ENCODE data around the gene DROSHA.

Gene DROSHA

DNA sequence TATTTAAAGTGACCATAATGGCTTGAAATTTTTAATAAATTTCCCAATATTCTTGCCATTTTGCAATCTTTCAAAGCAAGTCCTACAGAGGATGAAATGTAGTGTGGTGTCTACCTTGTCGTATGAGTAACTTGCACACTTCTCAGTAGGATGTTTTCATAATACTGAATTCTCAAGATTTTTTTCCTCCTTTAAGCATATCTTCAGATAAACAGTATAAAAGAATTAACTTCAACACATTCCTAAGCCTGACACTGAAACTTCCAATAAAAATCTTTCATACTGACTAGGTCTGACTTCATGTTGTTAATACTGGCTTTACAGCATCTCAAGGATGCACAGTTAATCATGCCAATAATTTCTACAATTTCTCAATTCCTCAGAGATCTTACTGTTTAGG, 62.0 kb downstream of the DROSHA start:
- no peak for DNase-seq (ENCODE audit: low spot score)

DNA sequence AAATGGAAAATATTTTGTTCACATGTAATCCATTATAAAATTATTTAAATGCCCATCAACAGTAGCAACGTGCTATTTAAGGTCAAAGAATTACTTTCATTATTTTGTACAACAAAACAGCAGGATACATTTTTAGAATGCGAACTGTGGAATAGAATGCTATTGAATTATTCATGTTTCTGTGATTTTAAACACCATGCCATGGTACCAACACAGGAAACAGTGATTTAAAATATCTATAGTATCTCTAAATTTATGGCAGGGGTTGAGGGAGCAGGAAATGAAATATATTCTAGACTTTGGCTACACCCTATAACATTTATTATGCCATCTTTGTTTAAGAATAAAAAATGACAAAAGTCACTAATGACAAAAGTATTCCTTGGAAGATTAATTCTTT, 62.4 kb downstream of the DROSHA start:
- no peak for DNase-seq (ENCODE audit: low spot score)

DNA sequence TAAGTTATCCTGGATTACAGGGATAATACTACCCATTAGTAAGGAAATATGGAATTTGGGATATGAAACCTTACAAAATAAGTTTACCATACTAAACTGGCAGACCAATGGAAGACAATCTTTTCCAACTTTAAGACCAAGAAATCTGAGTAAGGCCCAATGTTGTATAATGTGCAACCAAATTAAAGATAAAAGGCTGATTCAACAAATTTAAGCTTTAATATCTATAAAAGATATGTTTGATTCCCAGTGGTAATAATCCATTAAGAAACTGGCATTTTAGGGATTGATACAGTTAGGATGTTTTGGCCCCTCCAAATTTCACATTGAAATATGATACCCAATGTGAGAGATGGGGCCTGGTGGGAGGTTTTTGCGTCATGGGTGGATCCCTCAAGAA, 66.6 kb downstream of the DROSHA start:
- no peak for DNase-seq (ENCODE audit: low spot score)

DNA sequence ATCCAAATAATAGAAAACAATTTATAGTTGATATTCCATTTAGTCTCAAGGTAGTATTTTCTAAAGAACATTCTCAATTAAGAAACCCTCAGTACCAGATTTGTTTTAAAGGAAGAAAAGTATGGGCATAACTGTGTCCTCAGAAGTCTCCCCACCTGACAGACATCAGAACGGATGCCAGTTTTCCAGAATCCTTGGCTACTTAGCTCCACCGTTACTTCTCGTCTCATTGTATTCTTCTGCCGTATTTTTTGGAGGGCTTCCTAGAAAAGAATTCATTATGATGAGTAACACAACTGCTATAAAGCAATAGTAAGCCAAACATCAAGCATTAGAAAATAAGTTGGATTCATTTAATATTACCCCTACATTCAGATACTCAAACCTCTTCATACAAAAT, 67.8 kb downstream of the DROSHA start:
- no peak for DNase-seq (ENCODE audit: low spot score)

DNA sequence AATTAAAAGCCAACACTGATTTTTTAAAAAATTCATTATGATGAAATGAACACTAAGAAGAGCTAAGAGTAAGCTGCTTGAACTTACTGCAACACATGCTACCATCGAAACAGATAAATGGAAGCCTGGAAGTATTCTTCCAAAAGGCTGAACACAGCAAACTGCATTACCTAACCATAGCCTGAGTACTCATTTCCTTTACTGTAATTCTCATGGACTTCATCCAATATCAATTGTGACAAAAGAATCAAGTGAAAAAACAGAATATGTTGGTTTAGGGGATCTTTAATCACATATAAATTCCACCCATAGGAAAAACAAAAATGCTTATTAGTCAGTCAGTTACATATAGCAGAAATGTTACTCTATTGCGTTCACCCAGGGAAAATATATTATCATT, 68.5 kb downstream of the DROSHA start:
- no peak for DNase-seq (ENCODE audit: low spot score)

DNA sequence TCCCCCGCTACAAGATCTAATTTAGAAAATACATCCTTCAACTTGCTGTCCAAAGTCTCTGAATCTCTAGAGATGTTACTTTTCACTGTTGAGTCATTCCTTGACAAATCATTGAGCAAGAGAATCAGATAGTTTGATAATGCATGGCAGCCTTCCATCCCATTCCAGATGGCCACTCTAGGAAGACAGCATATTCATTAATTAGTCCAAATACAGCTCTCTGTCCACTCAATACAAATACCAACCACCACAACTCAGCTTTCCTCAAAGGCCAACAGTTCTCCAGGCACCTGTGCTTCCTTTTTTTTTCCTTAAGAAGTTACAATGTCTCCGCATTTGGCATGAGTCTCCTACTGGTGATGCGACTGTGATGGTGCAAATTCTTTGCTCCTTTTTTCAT, 72.3 kb downstream of the DROSHA start:
- no peak for DNase-seq (ENCODE audit: low spot score)

DNA sequence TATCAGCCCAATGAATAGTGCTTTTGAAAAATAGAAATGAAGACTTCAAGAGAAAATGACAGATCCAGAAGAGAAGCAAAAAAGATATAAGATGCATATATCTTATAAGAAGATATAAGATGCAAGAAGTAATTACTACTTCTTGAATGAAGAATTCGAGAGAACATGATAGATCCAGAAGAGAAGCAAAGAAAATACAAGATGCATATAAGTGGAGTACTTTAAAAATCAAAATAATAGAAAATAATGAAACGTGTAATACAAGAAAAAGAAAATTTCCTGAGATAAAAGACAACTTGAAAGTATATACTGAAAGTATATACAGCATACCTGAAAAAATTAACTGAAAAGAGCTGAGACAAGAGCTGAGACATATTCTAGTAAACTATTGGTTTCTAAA, 76.7 kb downstream of the DROSHA start:
- DNase-seq (ENCODE audit: low spot score), result no peak

DNA sequence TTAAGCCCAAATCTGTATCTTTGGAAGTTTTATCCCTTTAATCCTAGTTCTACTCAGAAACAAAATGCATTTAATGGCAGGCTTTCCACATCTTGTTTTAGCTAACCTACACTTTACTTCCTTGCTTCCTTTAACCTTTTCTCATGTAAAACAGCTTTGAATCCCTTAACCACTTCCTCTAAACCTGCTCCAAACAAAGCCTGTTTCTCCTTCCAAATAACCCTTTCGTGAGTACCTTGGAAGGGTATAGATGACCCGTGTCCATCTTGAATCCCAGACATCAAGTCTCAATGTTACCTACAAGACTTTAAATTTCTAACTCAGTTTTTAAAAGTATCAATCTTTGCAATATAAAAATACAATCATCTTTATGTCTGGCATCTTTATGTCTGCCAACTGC, 78.4 kb downstream of the DROSHA start:
- no peak for DNase-seq (ENCODE audit: low spot score)

DNA sequence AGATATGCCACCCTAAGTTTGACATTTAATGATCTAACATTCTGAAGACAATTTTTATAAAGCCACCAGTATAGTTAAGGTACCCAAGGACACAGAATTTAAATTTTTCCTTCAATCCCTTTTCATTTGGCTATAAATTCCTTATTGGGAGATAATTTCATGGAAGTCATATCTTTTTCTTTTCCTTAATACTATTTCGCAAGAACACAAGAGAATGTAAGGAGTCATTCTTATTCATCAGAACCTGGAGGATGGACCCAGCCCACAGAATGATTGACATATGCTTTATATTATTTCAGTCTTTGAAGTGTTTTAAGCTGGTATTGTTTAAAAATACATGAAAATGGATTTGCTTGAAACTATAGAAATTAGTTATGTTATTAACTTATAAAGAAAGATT, 79.6 kb downstream of the DROSHA start:
- no peak for DNase-seq (ENCODE audit: low spot score)

DNA sequence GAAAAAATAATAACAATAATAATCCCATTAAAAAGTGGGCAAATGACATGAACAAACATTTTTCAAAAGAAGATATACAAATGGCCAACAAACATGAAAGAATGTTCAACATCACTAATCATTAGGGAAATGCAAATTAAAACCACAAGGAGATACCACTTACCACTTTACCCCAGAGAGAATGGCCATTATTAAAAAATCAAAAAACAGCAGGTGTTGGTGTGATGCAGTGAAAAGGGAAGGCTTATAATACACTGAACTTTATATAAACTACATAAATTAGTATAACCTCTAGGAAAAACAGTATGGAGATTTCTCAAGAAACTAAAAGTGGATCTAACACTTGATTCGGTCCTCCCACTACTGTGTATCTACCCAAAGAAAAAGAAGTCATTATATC, 81.9 kb downstream of the DROSHA start:
- DNase-seq (ENCODE audit: low spot score), result no peak

DNA sequence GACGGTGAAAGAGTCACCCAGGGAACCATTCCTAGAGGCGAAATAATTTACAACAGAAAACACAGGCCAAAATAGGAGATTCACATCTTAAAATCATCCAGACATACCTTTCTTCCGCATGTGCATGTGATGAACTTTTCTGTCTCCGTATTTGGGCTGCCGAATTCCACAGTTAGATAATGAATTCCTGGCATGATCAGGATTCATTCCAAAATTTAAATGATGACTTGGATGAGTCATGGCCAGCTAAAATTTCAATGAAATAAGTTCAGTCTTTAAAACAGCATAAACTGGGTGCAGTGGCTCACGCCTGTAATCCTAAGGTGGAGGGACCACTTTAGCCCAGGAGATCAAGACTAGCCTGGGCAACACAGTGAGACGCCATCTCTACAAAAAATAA, 82.7 kb downstream of the DROSHA start:
- no peak for DNase-seq (ENCODE audit: low spot score)

DNA sequence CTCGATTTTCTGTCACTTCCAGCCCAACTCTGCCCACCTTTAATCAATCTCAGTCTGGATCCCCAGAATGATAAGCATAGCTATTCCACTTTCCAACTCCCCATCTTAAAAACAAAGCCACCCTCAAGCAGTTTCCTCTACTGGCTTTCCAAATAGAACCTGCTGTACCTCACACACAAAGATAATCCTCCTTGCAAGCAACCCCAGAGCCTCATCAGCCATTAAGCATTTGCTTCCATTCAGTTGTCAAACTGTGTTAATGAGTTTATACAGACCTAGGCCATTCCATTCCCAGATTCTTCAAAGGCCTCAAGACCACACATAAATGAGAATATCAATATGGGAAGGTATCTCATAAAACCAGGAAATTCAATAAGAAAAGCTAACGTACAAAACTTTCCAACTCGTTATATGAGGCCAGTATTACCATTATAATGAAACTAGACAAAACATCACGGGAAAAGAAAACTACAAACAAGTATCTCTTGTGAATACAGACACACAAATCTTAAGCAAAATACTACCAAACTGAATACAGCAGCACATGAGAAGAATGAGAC, 86.8 kb downstream of the DROSHA start:
- DNase-seq (ENCODE audit: low spot score), result no peak

DNA sequence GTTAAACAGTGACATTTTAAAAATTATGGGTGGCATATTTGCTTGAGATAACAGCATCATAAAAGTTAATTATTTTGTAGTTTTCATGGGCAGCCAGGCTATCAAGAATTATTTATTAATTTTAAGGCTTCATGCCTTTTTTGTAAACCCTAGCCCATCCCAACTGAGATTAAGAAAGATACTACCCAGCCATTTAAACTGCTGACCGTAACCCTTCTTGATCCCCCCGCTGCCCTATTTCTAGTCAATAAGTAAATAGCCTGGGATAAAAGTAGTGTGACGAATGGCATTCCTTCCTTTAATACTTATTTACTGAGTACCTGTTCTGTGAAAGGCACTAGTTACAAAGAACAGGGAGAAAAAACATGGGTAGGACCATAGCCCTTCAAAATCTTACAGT, 88.3 kb downstream of the DROSHA start:
- no peak for DNase-seq (ENCODE audit: low spot score)

DNA sequence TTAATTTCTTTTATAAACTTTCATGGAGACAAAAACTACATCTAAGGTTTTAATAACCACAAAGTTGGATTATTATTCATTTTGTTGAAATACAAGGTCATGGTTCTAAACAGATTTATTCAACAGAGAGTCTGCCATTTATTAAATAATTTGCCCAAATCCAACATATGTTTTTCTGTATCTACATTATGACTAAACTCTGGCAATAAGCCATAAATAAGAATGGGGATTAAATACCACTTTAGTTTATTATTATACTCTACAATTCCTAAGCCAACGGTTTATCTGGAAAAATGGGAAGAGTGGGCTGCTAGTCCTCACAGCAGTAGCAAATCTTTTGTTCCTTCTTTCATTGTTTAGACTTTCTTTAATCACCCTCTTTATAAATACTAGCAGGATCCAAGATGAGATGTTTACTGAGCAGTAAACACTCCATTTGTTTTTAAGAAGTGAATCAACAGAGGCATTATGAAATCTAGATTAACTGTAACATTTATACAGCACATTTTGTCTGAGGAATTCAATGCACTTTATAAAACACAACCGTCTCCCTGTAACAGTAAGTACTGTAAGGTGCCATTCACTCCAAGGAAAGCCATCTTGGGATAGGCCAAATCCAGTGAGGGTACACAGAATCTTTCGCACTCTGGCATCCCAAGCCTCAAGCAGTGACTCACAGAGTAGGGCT, 89.7 kb downstream of the DROSHA start:
- DNase-seq (ENCODE audit: low spot score), result no peak

DNA sequence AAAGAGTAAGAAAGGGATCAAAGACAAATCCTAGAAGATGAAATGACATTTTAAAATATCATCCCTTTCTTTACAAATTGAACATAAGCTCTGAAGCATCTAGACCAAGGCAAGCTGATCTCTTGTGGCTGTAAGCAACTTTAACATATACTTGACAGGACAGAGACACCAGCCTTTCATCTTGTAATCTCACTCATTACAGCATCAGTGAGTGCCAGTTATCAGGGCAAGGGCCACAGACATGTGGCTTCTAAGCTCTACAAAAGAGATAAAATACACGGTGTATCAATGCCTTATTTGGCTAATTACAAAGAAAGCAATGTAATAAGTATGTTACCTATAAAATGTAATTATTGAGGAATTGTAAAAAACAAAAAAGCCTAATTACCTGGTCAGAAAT, 95.0 kb downstream of the DROSHA start:
- no peak for DNase-seq (ENCODE audit: low spot score)

DNA sequence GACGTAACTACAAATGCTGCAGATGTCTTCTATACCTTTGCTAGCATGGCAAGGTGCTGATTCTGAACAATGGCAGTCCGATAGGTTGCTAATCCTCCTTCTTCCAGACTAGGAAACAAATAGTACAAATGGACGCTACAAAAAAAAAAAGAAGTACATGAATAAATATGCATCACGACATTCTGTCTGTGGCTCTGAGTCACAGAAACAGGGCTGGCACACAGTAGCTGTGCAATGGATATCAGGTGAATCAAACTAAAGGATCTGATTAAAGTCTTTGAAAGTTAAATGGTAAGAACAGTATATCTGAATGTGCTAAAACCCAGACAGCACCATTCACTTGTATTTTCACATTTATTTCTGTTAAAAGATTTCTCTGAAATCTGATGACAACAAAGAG, 96.2 kb downstream of the DROSHA start:
- no peak for DNase-seq (ENCODE audit: low spot score)

DNA sequence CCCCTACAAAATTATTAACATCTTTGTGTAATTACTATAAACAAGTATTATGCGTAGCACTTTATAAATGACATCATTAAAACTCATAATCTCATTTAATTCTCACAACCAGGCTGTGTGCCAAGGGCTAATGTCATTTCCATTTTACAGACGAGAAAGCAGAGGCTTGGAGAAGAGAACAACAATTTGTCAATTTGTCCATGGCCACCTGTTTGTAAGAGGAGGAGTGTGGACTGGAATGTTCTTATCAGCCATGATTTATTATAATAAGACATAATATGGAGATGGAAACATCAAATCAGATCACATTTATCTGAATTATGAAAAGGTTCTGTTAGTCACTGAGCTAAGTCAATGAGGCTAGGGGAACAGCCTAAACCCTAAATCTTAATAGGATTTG, 97.0 kb downstream of the DROSHA start:
- no peak for DNase-seq (ENCODE audit: low spot score)

DNA sequence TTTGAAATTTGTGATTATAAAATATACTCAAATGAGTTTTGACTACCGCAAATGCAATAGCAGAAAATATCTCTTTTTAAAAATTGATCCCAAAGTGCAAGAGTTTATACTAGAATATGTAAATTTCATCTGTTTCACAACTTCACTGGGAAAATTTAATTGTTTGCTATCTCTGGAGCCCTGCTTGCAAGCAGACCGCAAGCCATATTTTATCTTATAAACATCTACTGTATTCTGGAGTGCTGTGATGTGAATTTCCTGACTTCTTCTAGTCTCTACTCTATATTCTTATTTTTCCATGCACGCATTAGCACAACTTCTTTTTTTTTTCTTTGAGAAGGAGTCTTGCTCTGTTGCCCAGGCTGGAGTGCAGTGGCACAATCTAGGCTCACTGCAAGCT, 98.7 kb downstream of the DROSHA start:
- no peak for DNase-seq (ENCODE audit: low spot score)

DNA sequence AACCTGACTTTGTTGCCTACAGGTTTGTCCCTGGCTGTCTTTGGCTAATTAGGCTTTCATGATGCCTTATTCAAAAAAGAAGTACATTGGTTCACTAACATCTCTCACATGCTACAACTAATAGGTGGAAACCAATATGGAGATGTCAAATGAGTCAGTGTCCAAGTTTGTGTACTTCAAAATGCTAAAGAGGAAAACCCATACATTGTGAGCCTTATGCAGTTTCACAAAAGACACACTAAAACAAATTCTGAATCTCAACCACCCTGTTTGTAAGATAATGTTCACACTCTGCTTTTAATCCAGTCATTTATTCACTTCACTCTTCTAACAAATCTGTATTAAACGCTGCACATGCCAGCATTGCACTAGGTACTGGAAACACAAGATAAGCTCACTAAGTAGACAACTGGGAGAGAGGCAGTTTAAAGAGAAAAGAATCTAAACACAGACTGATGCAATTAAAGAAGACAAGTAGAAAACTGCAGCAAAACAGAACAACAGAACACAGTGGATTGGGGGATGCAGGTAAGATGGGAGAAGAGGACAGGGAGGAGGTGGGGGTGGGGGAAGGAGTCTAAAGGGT, 104.1 kb downstream of the DROSHA start:
- no peak for DNase-seq (ENCODE audit: low spot score)

DNA sequence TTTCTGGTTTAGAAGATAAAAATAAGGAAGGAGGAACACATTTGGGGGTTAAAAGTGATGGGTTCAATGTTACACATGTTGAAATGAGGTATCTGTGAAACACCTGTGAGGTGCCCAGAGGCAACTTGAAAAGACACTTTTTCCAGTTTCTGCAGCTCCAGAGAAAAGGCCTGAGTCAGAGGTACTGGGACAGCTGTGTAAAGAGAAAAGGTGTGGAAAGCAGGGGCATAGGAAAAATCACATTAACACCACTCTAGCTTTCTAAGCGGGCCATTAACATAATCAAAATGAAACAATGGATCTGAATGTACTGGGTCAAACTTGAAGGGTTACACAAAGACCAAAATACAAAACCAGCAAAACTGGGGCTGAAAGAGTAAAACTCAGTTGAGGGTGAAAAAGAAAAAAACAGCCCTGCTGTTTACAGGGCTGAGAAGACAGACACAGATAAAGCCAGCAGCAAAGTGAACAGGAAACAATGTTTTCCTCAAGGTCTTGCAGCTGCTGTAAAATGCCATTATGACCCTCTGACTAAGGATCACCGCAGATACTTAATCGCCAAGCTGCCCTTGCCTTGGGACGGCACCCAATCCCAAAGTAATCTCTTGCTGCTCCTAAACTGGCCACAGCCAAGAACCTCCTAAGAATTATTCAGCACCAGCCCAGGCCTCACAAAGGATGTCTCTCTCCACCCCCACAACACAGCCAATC, 104.7 kb downstream of the DROSHA start:
- DNase-seq (ENCODE audit: low spot score), result no peak

DNA sequence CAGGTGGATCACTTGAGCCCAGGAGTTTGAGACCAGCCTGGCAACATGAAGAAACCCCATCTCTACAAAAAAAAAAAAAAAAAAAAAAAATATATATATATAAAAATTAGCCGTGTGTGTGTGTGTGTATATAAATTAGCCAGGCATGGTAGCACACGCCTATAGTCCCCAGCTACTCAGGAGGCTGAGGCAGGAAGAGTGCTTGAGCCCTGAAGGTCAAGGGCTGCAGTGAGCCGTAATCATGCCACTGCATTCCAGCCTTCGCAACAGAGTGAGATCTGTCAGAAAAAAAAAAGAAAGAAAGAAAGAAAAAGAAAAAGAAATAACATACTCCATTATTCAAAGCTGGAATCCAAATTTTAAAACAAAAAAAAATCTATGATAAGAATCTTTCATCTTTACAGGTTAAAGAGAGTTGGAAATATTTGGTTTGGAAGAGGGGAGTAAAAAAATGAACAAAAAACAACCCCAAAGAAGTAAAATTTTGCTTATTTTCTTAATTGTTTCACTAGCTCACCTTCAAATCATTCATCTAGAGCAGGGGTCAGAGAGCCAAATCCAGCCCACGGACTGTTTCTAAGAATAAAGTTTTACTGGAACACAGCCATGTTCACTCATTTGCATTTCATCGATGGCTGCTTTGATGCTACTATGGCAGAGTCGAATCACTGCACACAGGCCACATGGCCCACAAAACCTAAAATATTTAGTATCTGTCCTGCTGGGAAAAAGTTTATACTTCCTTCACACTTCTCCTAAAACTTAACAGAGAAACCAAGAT, 109.9 kb downstream of the DROSHA start:
- DNase-seq (ENCODE audit: low spot score), result no peak

DNA sequence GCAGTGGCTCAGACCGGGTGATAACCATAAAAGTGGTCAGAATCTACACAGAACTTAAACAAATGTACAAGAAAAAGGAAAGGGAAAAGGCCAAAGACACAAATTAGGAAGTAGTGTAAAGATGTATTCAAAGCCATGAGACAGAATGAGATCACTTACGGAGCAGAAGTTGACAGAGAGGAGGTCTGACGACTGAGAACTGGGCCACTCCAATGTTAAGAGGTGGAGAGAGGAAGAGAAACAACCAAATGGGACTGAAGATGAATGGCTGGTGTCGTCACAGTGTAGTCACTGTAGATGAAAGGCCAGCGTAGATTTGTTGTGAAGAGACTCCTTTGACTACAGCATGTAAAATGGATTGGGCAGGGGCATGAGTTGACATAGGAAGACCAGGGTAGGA, 114.4 kb downstream of the DROSHA start:
- DNase-seq (ENCODE audit: low spot score), result no peak

DNA sequence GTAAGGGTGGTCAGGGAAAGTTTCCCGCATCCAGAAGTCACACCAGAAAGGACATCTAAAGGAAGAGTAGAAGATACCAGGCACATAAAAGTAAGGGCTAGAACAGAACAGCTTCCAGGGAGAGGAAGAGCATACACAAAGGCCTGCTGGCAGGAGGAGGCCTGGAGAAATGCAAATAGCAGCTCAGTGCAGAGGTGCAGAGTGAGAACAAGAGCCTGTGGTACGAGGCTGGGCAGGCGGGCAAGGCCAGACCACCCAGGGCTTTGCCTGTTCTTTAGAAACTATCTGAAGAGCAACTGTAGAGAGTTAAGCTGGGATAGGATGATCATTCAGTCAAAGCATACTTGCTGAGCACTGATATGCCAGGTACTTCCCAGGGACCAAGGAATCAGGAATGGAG, 115.3 kb downstream of the DROSHA start:
- no peak for DNase-seq (ENCODE audit: low spot score)

Data from CD4-positive, alpha-beta T cell treated with Interleukin-15 for 4 hours (primary cell).